Neural cell (in vitro differentiated cells): ENCODE measurements around the gene NOC2L. TPM values are rescaled to one million over a fixed set of nuclear protein-coding genes. Genes with fewer than 3 reads are reported as not detected.

Experiments used
- H2AFZ ChIP-seq: fragments of 200-600, 300-800 bp; sonication (generic), shearing (Covaris generic); 2 replicates; pipeline ENCODE4 v1.6.0; 2014; ENCODE audit warnings: low read depth, mild to moderate bottlenecking, antibody characterized with exemption, low read length, moderate library complexity
- H3F3A ChIP-seq: fragments of 200-600 bp; shearing (Covaris generic); 2 replicates; pipeline ENCODE4 v1.6.1; 2016; ENCODE audit warnings: mild to moderate bottlenecking, moderate library complexity, mixed read lengths, antibody characterized with exemption, low read length; ENCODE audit not compliant: insufficient read depth, poor library complexity, severe bottlenecking
- H3K27ac ChIP-seq: fragments of 200-600, 300-800 bp; sonication (generic), shearing (Covaris generic); 2 replicates; pipeline ENCODE4 v1.5.1; 2014; ENCODE audit warnings: mild to moderate bottlenecking, low read length, moderate library complexity
- H3K27me3 ChIP-seq: fragments of 300-800, 200-600 bp; sonication (generic), shearing (Covaris generic); 2 replicates; pipeline ENCODE4 v1.6.0; 2014; ENCODE audit warnings: mild to moderate bottlenecking, low read depth, low read length, moderate library complexity; ENCODE audit not compliant: insufficient read depth
- H3K36me3 ChIP-seq: fragments of 300-800, 200-600 bp; sonication (generic), shearing (Covaris generic); 2 replicates; pipeline ENCODE4 v1.5.1; 2014; ENCODE audit warnings: mild to moderate bottlenecking, antibody characterized with exemption, low read length, moderate library complexity; ENCODE audit not compliant: insufficient read depth
- H3K4me2 ChIP-seq: fragments of 300-800, 200-600 bp; sonication (generic), shearing (Covaris generic); 2 replicates; pipeline ENCODE4 v1.6.0; 2014; ENCODE audit warnings: mild to moderate bottlenecking, low read length
- H3K4me3 ChIP-seq: fragments of 300-800, 200-600 bp; sonication (generic), shearing (Covaris generic); 2 replicates; pipeline ENCODE4 v1.5.1; 2014; ENCODE audit warnings: mild to moderate bottlenecking, low read length, moderate library complexity
- H3K79me2 ChIP-seq: fragments of 200-600 bp; shearing (Covaris generic); replicated peaks from 2 replicates; pipeline ENCODE4 v1.6.0; 2014; ENCODE audit warnings: mild to moderate bottlenecking, low read length, moderate library complexity; ENCODE audit not compliant: insufficient read depth
- H3K9ac ChIP-seq: fragments of 300-800, 200-600 bp; sonication (generic), shearing (Covaris generic); 2 replicates; pipeline ENCODE4 v1.6.1; 2016; ENCODE audit warnings: mild to moderate bottlenecking, low read length, mixed read lengths
- H3K9me2 ChIP-seq: fragments of 200-600 bp; shearing (Covaris generic); 2 replicates; pipeline ENCODE4 v1.6.1; 2016; ENCODE audit warnings: mild to moderate bottlenecking, low read length, mixed read lengths; ENCODE audit not compliant: insufficient read depth
- H3K9me3 ChIP-seq: fragments of 200-600, 300-800 bp; sonication (generic), shearing (Covaris generic); 2 replicates; pipeline ENCODE4 v1.6.1; 2016; ENCODE audit warnings: mild to moderate bottlenecking, mixed run types, low read length, moderate library complexity, mixed read lengths
- H4K20me1 ChIP-seq: fragments of 200-600 bp; shearing (Covaris generic); 2 replicates; pipeline ENCODE4 v1.6.1; 2016; ENCODE audit warnings: mild to moderate bottlenecking, mixed run types; ENCODE audit not compliant: insufficient read depth
- EP300 ChIP-seq: fragments of 450-650 bp; conservative IDR thresholded peaks from 2 replicates; pipeline ENCODE4 v1.6.1; 2014; ENCODE audit warnings: antibody characterized with exemption, mild to moderate bottlenecking, moderate library complexity; ENCODE audit not compliant: poor library complexity, severe bottlenecking
- EZH2 ChIP-seq: fragments of 200-600, 300-800 bp; shearing (Covaris generic), sonication (generic); IDR thresholded peaks from 2 replicates; pipeline ENCODE4 v1.6.1; 2014; ENCODE audit warnings: antibody characterized with exemption, low read length, borderline replicate concordance, mild to moderate bottlenecking; ENCODE audit not compliant: insufficient read depth, poor library complexity, severe bottlenecking
- MXI1 ChIP-seq: fragments of 450-650 bp; conservative IDR thresholded peaks from 2 replicates; pipeline ENCODE4 v1.6.1; 2014; ENCODE audit warnings: antibody characterized with exemption, mild to moderate bottlenecking; ENCODE audit not compliant: poor library complexity, severe bottlenecking
- POLR2AphosphoS5 ChIP-seq: IDR thresholded peaks from 2 replicates; pipeline ENCODE4 v1.6.1; 2012
- RAD21 ChIP-seq: fragments of 450-650 bp; conservative IDR thresholded peaks from 2 replicates; pipeline ENCODE4 v1.6.1; 2014; ENCODE audit warnings: antibody characterized with exemption, mild to moderate bottlenecking, moderate library complexity
- SMC3 ChIP-seq: fragments of 450-650 bp; conservative IDR thresholded peaks from 2 replicates; pipeline ENCODE4 v1.6.1; 2014; ENCODE audit warnings: antibody characterized with exemption, mild to moderate bottlenecking, moderate library complexity; ENCODE audit not compliant: poor library complexity
- TAF1 ChIP-seq: IDR thresholded peaks from 2 replicates; pipeline ENCODE4 v1.6.1; 2012; ENCODE audit warnings: low read depth
- polyA plus RNA-seq: library from polyadenylated mRNA; depleted of rRNA; stranded (reverse); fragments of >200 nt; gene quantifications from 2 replicates; pipeline ENCODE4 v1.2.3, GENCODE V29; 2014
- TF ChIP-seq, protein P1 (sequence below): IDR thresholded peaks from 2 replicates; pipeline ENCODE4 v1.6.1; 2012; ENCODE audit warnings: borderline replicate concordance
- TF ChIP-seq, protein P2 (sequence below): fragments of 450-650 bp; IDR thresholded peaks from 2 replicates; pipeline ENCODE4 v1.5.1; 2014; ENCODE audit warnings: antibody characterized with exemption, mild to moderate bottlenecking, moderate library complexity; ENCODE audit not compliant: poor library complexity, severe bottlenecking

NOC2L gene
- polyA plus RNA-seq, 1 donor from 2014 or later: 77.2 TPM

DNA sequence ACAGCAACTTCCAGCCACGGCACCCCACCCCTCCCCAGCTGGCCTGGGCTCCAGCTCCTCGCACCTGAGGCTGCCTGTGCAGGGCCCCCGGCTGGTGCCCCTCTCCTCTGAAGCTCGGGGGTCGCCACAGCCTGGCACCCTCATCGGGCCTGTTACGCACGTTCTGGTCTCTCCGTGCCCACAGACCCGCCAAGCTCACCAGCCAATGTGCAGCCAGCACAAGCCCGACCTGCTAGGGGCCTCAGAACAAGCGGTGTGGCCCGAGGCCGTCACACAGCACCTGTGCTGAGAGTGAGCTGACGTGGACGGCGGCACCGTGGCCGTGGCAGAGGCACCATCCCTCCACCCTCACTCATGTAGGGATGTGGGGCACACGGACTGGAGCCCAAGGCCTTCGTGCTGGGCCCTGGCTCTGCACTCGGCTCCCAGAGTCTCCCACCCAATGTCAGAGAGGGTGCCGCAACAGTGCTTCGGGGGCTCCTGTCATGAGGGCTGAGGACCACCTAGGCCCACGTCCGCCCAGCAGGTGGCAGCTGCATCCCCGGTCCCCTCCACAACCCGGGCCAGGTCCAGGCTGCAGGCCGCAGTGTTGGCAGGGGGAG is 39.7 kb downstream of the NOC2L start:
- no peaks in the 10 kb centered on the region for H3K9me3 ChIP-seq
- no peaks in the 10 kb centered on the region for H4K20me1 ChIP-seq
- TF ChIP-seq EZH2 (no peak), EP300 (no peak), SMC3 (no peak), MXI1 (no peak), RAD21 (no peak), TAF1 (no peak), POLR2AphosphoS5 (no peak)
- TF ChIP-seq, protein P1, sequence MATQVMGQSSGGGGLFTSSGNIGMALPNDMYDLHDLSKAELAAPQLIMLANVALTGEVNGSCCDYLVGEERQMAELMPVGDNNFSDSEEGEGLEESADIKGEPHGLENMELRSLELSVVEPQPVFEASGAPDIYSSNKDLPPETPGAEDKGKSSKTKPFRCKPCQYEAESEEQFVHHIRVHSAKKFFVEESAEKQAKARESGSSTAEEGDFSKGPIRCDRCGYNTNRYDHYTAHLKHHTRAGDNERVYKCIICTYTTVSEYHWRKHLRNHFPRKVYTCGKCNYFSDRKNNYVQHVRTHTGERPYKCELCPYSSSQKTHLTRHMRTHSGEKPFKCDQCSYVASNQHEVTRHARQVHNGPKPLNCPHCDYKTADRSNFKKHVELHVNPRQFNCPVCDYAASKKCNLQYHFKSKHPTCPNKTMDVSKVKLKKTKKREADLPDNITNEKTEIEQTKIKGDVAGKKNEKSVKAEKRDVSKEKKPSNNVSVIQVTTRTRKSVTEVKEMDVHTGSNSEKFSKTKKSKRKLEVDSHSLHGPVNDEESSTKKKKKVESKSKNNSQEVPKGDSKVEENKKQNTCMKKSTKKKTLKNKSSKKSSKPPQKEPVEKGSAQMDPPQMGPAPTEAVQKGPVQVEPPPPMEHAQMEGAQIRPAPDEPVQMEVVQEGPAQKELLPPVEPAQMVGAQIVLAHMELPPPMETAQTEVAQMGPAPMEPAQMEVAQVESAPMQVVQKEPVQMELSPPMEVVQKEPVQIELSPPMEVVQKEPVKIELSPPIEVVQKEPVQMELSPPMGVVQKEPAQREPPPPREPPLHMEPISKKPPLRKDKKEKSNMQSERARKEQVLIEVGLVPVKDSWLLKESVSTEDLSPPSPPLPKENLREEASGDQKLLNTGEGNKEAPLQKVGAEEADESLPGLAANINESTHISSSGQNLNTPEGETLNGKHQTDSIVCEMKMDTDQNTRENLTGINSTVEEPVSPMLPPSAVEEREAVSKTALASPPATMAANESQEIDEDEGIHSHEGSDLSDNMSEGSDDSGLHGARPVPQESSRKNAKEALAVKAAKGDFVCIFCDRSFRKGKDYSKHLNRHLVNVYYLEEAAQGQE: no peak
- TF ChIP-seq, protein P2, sequence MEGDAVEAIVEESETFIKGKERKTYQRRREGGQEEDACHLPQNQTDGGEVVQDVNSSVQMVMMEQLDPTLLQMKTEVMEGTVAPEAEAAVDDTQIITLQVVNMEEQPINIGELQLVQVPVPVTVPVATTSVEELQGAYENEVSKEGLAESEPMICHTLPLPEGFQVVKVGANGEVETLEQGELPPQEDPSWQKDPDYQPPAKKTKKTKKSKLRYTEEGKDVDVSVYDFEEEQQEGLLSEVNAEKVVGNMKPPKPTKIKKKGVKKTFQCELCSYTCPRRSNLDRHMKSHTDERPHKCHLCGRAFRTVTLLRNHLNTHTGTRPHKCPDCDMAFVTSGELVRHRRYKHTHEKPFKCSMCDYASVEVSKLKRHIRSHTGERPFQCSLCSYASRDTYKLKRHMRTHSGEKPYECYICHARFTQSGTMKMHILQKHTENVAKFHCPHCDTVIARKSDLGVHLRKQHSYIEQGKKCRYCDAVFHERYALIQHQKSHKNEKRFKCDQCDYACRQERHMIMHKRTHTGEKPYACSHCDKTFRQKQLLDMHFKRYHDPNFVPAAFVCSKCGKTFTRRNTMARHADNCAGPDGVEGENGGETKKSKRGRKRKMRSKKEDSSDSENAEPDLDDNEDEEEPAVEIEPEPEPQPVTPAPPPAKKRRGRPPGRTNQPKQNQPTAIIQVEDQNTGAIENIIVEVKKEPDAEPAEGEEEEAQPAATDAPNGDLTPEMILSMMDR: no peak
- H3K27ac ChIP-seq: no peak overlapping the region
- H3K9me2 ChIP-seq: no peaks in the 10 kb centered on the region
- H2AFZ ChIP-seq: no peak overlapping the region
- H3K4me2 ChIP-seq: no peak overlapping the region
- no peaks in the 10 kb centered on the region for H3K79me2 ChIP-seq
- H3K4me3 ChIP-seq: no peak overlapping the region
- H3K9ac ChIP-seq: no peak overlapping the region
- no peaks in the 10 kb centered on the region for H3F3A ChIP-seq
- H3K36me3 ChIP-seq: no peaks in the 10 kb centered on the region
- H3K27me3 ChIP-seq: peaks cover 22% of the 10 kb centered on the region

DNA sequence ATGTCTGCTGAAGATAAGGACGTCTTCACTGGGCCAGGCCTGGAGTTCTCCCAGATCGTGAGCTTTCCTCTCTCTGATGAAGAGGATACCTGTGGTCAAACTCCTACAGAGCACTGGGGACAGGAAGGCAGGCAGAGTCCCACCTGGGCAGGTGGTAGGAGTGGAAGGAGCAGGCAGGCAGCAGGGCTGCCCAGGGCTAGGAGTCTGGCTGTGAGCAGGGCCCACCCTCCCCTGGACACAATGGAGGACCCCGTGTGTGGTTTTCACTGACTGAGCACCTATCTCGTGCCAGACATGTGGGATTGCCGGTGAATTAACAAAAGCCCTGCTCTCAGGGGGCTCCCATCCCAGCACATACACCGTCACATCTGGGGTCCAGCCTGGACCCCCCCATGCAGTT is 40.2 kb downstream of the NOC2L start:
- Histone ChIP-seq H3K27me3 (peaks cover 22% of the 10 kb centered on the region), H3K9me2 (no peaks in the 10 kb centered on the region), H3K27ac (no peak overlapping the region), H4K20me1 (no peaks in the 10 kb centered on the region), H3F3A (no peaks in the 10 kb centered on the region), H3K79me2 (no peaks in the 10 kb centered on the region), H3K9ac (no peak overlapping the region), H3K4me3 (no peak overlapping the region), H3K36me3 (no peaks in the 10 kb centered on the region), H3K9me3 (no peaks in the 10 kb centered on the region), H2AFZ (no peak overlapping the region), H3K4me2 (no peak overlapping the region)
- TF ChIP-seq, protein P1: no peak
